Activated T-helper 9 cell treated with anti-CD3 and anti-CD28 coated beads, Interleukin-2, amount 50 U/mL, for 16 hours (primary cell): ENCODE results near the gene SSTR5.
"Not testable (repeated sequence)": the region's sequence is repeated elsewhere in the genome, so short reads cannot be mapped to it uniquely, and the experiment has no call there.

ENCODE experiments used
- DNase-seq: peaks from one replicate; pipeline ENCODE4 v3.0.0-alpha.2; 2020; ENCODE audit warnings: low read depth

SSTR5 gene

GRCh38 chr16:1090620-1091587 lies 18.4 kb downstream of the SSTR5 start:
- no peak for DNase-seq

GRCh38 chr16:1091992-1092552 lies 19.5 kb downstream of the SSTR5 start:
- DNase-seq, result no peak

DNA sequence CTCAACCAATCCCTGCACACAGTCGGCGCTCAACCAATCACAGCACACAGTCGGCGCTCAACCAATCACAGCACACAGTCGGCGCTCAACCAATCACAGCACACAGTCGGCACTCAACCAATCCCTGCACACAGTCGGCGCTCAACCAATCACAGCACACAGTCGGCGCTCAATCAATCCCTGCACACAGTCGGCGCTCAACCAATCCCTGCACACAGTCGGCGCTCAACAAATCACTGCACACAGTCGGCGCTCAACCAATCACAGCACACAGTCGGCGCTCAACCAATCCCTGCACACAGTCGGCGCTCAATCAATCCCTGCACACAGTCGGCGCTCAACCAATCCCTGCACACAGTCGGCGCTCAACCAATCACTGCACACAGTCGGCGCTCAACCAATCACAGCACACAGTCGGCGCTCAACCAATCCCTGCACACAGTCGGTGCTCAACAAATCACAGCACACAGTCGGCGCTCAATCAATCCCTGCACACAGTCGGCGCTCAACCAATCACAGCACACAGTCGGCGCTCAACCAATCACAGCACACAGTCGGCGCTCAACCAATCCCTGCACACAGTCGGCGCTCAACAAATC lies 20.2 kb downstream of the SSTR5 start:
- not testable (repeated sequence) for DNase-seq

- no peak for DNase-seq
Observed at GRCh38 chr16:1093284-1094123, 21.0 kb downstream of the SSTR5 start.

- no peak for DNase-seq
Observed at GRCh38 chr16:1094124-1094479, 21.6 kb downstream of the SSTR5 start.

- DNase-seq, result no peak
Observed at GRCh38 chr16:1094601-1095449, 22.3 kb downstream of the SSTR5 start.

- no peak for DNase-seq
Observed at GRCh38 chr16:1095450-1096168, 23.1 kb downstream of the SSTR5 start.

DNA sequence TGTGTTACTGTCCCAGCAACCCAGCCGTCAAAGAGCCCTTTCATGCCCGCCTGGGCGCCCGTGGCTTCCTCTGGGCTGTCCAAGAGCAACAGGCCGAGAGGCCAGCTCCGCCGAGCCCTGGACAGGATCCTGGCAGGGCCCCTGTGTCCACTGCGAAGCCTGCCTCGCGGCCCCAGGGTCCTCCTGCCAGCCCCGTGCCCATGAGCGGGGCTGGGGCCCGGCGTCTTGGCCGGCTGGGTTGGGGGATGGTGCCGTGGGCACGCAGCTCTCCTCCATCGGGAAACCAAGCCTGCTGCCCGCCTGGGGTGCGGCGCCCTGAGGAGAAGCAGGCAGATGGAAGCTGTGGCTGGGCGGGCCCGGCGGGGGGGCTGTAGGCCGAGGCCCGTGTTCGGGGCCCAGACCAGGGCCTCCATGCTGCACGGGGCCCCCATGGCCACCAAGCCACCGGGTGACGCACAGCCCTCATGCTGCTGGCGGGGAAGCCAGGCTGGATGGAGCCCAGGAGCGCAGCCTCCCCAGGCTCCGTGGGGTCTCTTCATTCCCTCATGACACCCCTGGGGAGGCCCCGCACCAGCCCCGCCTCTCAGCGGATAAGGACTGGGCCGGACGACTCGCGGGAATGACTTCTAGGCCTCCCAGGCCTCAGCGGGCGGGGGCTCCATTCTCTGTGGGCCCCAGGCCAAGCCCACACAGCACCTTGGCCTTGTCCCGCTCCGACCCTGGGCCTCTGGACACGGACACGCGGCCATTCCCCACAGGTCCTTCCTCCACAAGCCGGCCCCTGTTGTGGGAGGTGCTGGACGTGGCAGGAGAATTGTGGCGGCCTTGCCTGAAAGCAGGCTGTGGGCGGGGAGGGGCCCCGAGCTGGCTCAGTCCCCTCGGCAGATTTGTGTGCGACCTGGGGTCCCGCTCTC lies 23.9 kb downstream of the SSTR5 start, which contains the start of gene C1QTNF8:
Gene C1QTNF8 (minus strand): TSS at position 76 of the 914 bp plus-strand sequence. CDS start 1,322 bp downstream, outside the sequence.
- no peak for DNase-seq

- DNase-seq, result no peak
Observed at GRCh38 chr16:1097156-1097555, 24.6 kb downstream of the SSTR5 start.

DNA sequence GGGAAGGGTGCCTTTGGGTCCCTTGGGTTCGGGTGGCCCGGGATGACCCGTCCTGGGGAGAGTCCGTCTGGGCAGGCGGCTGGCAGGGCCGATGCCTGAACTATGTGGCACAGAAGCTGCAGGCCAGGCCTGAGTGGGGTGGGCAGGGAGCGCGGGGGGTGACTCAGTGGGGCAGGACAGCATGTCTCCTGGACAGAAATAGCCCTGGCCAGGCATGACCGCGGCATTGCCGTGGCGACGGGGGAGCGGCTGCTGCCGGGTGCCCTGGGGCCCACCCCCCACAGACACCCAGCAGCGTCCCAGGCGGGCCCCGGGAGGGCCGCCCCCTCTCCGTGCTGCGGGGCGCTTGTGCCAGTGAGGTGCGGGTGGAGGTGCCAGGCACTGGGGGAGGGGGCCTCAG lies 25.3 kb downstream of the SSTR5 start:
- DNase-seq, result no peak

DNA sequence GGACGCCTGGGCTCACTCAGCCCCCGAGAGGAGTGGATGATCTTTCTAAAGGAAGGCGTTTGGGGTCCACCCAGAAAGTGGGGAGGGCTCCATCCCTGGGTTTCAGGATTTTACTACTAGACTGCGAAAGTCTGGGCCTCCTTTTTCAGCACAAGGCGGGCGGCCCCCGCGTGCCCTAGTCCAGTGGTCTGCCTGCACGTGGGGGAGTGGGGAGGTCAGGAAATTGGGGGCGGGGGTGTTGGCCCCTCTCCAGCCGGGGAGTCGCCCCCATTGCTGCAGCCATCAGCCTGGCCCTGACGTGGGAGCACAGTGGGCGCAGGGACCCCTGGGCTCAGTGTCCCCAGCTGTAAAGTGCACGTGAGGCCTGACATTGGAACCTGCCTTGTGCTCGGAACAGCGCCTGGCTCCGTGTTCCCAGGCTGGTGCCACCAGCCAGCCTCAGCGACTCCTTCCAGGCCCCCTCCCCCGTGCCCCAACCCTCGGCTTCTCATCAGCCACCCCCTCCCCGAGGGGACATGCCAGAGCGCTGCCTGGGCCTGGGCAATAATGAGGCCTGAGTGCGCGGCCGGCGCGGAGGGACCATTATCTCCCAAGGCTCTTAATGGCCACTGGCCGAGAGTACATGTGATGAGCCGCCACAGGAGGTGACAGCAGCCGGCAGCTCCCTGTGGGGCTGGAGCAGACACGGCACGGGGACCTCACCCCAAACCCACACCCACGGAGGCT lies 25.9 kb downstream of the SSTR5 start:
- no peak for DNase-seq

DNA sequence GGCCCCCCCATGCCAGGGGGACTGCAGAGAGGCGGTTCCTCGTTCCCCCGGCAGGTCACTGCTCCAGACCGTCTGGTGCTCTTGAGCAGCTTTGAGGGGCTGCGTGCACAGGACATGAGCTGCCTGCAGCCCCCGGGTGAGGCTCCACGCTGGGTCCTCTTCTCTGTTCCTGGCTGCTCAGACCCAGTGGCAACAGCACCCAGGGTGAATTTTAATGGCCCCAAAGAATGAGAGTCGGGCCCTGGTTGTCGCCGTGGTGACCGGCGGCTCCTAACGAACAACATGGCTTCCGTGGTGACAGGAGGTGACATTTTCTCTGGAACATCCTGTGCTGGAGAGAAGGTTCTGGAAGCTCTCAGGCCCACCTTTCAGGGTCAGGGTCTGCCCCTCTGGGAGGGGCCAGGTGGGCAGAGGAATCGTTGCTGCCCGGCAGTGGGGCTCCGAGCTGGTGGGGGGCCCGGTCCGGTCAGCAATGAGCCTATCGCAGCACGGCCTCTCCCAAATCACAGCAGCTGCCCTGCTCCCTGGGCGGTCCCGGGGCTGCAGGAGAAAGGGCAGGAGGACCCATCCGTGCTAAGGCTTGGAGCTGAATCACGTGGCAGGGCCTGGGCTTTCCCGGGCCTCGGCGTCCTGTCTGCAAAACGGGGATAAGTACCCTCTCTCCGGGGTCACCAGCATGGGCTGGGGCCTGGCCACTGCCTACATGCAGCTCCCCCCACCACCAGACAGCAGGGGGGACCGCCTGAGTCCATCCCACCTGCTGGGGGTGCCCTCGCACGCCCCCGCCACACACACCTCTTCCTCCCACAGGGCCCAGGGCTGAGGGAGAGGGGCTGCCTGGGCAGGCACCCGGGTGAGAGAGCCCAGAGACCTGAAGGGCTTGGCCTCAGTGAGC lies 26.9 kb downstream of the SSTR5 start:
- DNase-seq, result no peak

- no peak for DNase-seq
Observed at GRCh38 chr16:1100084-1100800, 27.7 kb downstream of the SSTR5 start.

DNA sequence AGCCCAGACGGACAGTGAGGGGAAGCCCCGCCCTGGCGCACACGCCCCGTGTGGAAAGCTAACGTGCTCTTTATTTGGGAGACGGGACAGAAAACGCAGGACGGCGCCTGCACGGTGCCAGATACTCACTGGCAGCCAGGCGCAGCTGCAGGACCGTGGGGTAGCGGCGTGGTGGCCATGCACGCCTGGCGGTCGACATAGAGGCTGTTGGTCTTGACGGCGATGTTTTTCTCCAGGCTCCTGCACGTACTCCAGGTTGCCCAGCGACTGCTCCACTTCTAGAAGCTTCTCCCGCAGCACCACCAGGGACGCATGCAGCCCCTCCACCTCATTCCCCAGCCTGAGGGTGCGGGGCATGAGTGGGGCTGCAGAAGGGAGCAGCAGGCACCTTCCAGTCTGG lies 28.6 kb downstream of the SSTR5 start:
- DNase-seq, result no peak

DNA sequence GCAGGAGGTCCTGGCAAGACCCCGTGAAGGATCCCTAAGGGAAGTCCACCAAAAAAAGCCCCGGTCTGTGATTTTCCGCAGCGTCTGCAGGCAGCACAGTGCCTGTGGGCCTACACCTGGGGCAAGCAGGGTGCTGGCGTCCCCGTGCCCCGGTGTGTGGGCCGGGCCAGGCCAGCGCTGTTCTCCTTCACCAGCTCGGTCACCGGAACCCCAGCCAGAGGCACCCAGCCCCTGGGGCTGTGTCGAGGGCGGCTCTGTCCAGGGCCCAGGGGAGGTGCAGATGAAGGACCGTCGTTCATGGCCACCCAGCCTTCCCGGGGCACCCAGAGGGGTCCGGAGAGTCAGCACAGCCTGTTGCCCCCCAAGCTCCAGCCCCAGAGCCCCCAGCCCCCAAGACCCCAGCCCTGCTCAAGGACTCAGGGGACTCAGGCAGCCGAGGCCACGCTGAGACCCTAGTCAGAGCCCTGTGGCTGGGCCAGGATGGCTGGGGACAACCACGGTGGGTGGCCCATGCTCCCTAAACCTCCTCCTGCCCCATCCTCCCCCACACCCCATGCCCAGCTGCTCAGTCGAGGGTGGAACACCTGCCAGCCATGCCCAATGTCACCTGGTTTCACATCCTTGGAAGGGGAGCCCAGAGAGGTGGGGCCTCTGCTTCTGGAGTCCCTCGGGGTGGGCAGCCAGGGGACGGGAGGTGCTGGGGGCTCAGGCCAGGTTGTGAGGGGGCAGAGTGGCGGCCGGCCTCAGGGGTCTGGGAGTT lies 29.2 kb downstream of the SSTR5 start:
- no peak for DNase-seq

GRCh38 chr16:1102333-1102700 lies 29.8 kb downstream of the SSTR5 start:
- no peak for DNase-seq
